Fibroblast of skin of left quadriceps (primary cell): ENCODE measurements around the gene C1orf105.

ENCODE experiments used
- DNase-seq, 2 experiments: peaks; one replicate each; pipeline ENCODE4 v3.0.0-alpha.2; 2013; ENCODE audit warnings: low read depth in 2 of 2

The C1orf105 gene

GRCh38 chr1:172457479-172458130 lies 37.1 kb downstream of the C1orf105 start:
- no peak for DNase-seq

- DNase-seq, result no peak
Observed at GRCh38 chr1:172460177-172460576, 39.7 kb downstream of the C1orf105 start.

- no peak for DNase-seq
Observed at GRCh38 chr1:172460887-172461315, 40.4 kb downstream of the C1orf105 start.

- DNase-seq, result no peak
Observed at GRCh38 chr1:172465617-172466016, 45.1 kb downstream of the C1orf105 start.

- DNase-seq, result no peak
Observed at GRCh38 chr1:172466795-172467407, 46.4 kb downstream of the C1orf105 start.

- no peak for DNase-seq
Observed at GRCh38 chr1:172467446-172467845, 47.0 kb downstream of the C1orf105 start.

- DNase-seq, result no peak
Observed at GRCh38 chr1:172468296-172468695, 47.8 kb downstream of the C1orf105 start.

- DNase-seq, result no peak
Observed at GRCh38 chr1:172469717-172470116, 49.2 kb downstream of the C1orf105 start.

- DNase-seq, result no peak
Observed at GRCh38 chr1:172470149-172470548, 49.7 kb downstream of the C1orf105 start.

GRCh38 chr1:172471666-172472065 lies 51.2 kb downstream of the C1orf105 start:
- DNase-seq, result no peak

- DNase-seq, result no peak
Observed at GRCh38 chr1:172472495-172472894, 52.0 kb downstream of the C1orf105 start.

GRCh38 chr1:172473302-172473701 lies 52.8 kb downstream of the C1orf105 start:
- DNase-seq, result no peak

GRCh38 chr1:172473842-172474241 lies 53.4 kb downstream of the C1orf105 start:
- DNase-seq, result no peak

- no peak for DNase-seq
Observed at GRCh38 chr1:172476218-172476811, 55.8 kb downstream of the C1orf105 start.

GRCh38 chr1:172477216-172477615 lies 56.7 kb downstream of the C1orf105 start:
- no peak for DNase-seq

GRCh38 chr1:172477741-172478140 lies 57.3 kb downstream of the C1orf105 start:
- DNase-seq, result no peak

GRCh38 chr1:172478485-172478884 lies 58.0 kb downstream of the C1orf105 start:
- no peak for DNase-seq

- DNase-seq, result no peak
Observed at GRCh38 chr1:172480431-172480830, 59.9 kb downstream of the C1orf105 start.

- DNase-seq, result no peak
Observed at GRCh38 chr1:172482044-172482443, 61.6 kb downstream of the C1orf105 start.

- DNase-seq, result no peak
Observed at GRCh38 chr1:172483448-172483847, 63.0 kb downstream of the C1orf105 start.

GRCh38 chr1:172484252-172484651 lies 63.8 kb downstream of the C1orf105 start:
- no peak for DNase-seq

GRCh38 chr1:172485626-172486025 lies 65.1 kb downstream of the C1orf105 start:
- DNase-seq, result no peak

GRCh38 chr1:172486805-172487454 lies 66.4 kb downstream of the C1orf105 start:
- no peak for DNase-seq
